ENCODE data around the gene MAP4K2. TPM values are rescaled to one million over a fixed set of nuclear protein-coding genes. Genes with fewer than 3 reads are reported as not detected.

The MAP4K2 gene
- polyA plus RNA-seq, 1 of the 3 experiments (the other 2 are of a cell fraction): 20.0 TPM

- no peak for DNase-seq
- TF ChIP-seq NRF1 (IDR thresholded peaks at IDR 0.05; ENCODE audit: low read depth, low read length) (no peak), IRF3 (IDR thresholded peaks at IDR 0.05; ENCODE audit: low read depth, low read length) (no peak), JUND (IDR thresholded peaks at IDR 0.05) (no peak), RAD21 (IDR thresholded peaks at IDR 0.05; ENCODE audit: low read length) (no peak), RFX5 (IDR thresholded peaks at IDR 0.05; ENCODE audit: low read length) (no peak)
- ChIA-PET POLR2A (no interaction called here), CTCF (interaction anchor here (1.2 to 3.4 kb wide), 3 partner anchors 9 to 15 kb away, joined by 3 to 15 read pairs (median 10); partner anchors contain the start of gene RASGRP2)
- WGBS (ENCODE audit: low lambda C conversion rate): 92% methylated on average over 6 of the region's 7 CpGs
- Histone ChIP-seq H2AFZ (ENCODE audit: low read depth) (no peak overlapping the region), H3K79me2 (ENCODE audit: insufficient read depth) (no peaks in the 10 kb centered on the region), H3K4me2 (no peak overlapping the region), H4K20me1 (ENCODE audit: insufficient read depth) (peaks cover 2% of the 10 kb centered on the region; the same call in 1 of the 2 replicates), H3K36me3 (replicated peaks in 1 of 2; ENCODE audit: control insufficient read depth in 1 of 2, insufficient read depth in 2 of 2, low read length in 1 of 2) (no peaks in the 10 kb centered on the region), H3K4me1 (ENCODE audit: control insufficient read depth in 1 of 2, insufficient read depth in 2 of 2, low read depth in 1 of 2, low read length in 1 of 2) (no peaks in the 10 kb centered on the region; a peak in 1 of 4 replicates), H3K9me2 (no peaks in the 10 kb centered on the region), H3F3A (replicated peaks; ENCODE audit: insufficient read depth) (peaks cover 16% of the 10 kb centered on the region), H3K27ac (ENCODE audit: low read depth in 2 of 2, low read length in 1 of 2) (no peak overlapping the region), H3K9me3 (no peaks in the 10 kb centered on the region), H3K9ac (no peak overlapping the region), H3K4me3 (ENCODE audit: low read depth in 2 of 2, low read length in 1 of 2) (no peak overlapping the region), H3K27me3 (ENCODE audit: insufficient read depth) (no peaks in the 10 kb centered on the region)
Observed at GRCh38 chr11:64753019-64753379, 50.0 kb downstream of the MAP4K2 start.

GRCh38 chr11:64752175-64752970 lies 50.6 kb downstream of the MAP4K2 start:
- Histone ChIP-seq H3K27ac (ENCODE audit: low read depth in 2 of 2, low read length in 1 of 2) (no peak overlapping the region), H3F3A (replicated peaks; ENCODE audit: insufficient read depth) (peaks cover 21% of the 10 kb centered on the region), H3K27me3 (ENCODE audit: insufficient read depth) (no peaks in the 10 kb centered on the region), H2AFZ (ENCODE audit: low read depth) (no peak overlapping the region), H3K79me2 (ENCODE audit: insufficient read depth) (no peaks in the 10 kb centered on the region), H3K9me2 (no peaks in the 10 kb centered on the region), H3K9me3 (no peaks in the 10 kb centered on the region), H3K4me1 (ENCODE audit: control insufficient read depth in 1 of 2, insufficient read depth in 2 of 2, low read depth in 1 of 2, low read length in 1 of 2) (no peaks in the 10 kb centered on the region; a peak in 1 of 4 replicates), H3K36me3 (replicated peaks in 1 of 2; ENCODE audit: control insufficient read depth in 1 of 2, insufficient read depth in 2 of 2, low read length in 1 of 2) (no peaks in the 10 kb centered on the region), H3K4me3 (ENCODE audit: low read depth in 2 of 2, low read length in 1 of 2) (no peak overlapping the region), H3K4me2 (no peak overlapping the region), H4K20me1 (ENCODE audit: insufficient read depth) (peaks cover 2% of the 10 kb centered on the region; the same call in 1 of the 2 replicates), H3K9ac (no peak overlapping the region)
- CTCF ChIA-PET: interaction anchor here (0.9 to 3.4 kb wide), 5 partner anchors 8 to 64 kb away, joined by 3 to 15 read pairs (median 5); partner anchors contain the start of gene RASGRP2
- POLR2A ChIA-PET: no interaction called here
- DNase-seq: no peak
- 87% methylated on average over 14 of the region's 14 CpGs for WGBS (ENCODE audit: low lambda C conversion rate)
- TF ChIP-seq, protein P1, sequence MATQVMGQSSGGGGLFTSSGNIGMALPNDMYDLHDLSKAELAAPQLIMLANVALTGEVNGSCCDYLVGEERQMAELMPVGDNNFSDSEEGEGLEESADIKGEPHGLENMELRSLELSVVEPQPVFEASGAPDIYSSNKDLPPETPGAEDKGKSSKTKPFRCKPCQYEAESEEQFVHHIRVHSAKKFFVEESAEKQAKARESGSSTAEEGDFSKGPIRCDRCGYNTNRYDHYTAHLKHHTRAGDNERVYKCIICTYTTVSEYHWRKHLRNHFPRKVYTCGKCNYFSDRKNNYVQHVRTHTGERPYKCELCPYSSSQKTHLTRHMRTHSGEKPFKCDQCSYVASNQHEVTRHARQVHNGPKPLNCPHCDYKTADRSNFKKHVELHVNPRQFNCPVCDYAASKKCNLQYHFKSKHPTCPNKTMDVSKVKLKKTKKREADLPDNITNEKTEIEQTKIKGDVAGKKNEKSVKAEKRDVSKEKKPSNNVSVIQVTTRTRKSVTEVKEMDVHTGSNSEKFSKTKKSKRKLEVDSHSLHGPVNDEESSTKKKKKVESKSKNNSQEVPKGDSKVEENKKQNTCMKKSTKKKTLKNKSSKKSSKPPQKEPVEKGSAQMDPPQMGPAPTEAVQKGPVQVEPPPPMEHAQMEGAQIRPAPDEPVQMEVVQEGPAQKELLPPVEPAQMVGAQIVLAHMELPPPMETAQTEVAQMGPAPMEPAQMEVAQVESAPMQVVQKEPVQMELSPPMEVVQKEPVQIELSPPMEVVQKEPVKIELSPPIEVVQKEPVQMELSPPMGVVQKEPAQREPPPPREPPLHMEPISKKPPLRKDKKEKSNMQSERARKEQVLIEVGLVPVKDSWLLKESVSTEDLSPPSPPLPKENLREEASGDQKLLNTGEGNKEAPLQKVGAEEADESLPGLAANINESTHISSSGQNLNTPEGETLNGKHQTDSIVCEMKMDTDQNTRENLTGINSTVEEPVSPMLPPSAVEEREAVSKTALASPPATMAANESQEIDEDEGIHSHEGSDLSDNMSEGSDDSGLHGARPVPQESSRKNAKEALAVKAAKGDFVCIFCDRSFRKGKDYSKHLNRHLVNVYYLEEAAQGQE (IDR thresholded peaks at IDR 0.05; ENCODE audit: low read depth, low read length): no peak
- TF ChIP-seq SIN3A (IDR thresholded peaks at IDR 0.05; ENCODE audit: borderline replicate concordance, low read depth, low read length): no peak
- TF ChIP-seq ELF1 (IDR thresholded peaks at IDR 0.05): no peak
- TF ChIP-seq CTCF (IDR thresholded peaks at IDR 0.05): no peak
- no peak for TF ChIP-seq MEF2A (IDR thresholded peaks at IDR 0.05; ENCODE audit: borderline replicate concordance, low read depth)
- no peak for TF ChIP-seq JUND (IDR thresholded peaks at IDR 0.05)
- no peak for TF ChIP-seq NRF1 (IDR thresholded peaks at IDR 0.05; ENCODE audit: low read depth, low read length)
- TF ChIP-seq FOXM1 (IDR thresholded peaks at IDR 0.05; ENCODE audit: low read depth): no peak
- TF ChIP-seq SMC3 (IDR thresholded peaks at IDR 0.05; ENCODE audit: low read depth, low read length): no peak
- no peak for TF ChIP-seq NFIC (IDR thresholded peaks at IDR 0.05; ENCODE audit: borderline replicate concordance)
- TF ChIP-seq TAF1 (IDR thresholded peaks at IDR 0.05; ENCODE audit: borderline replicate concordance, low read depth, low read length): no peak
- no peak for TF ChIP-seq TCF12 (IDR thresholded peaks at IDR 0.05)
- no peak for TF ChIP-seq TEAD4 (IDR thresholded peaks at IDR 0.05; ENCODE audit: borderline replicate concordance, insufficient read depth)
- TF ChIP-seq RFX5 (IDR thresholded peaks at IDR 0.05; ENCODE audit: low read length): no peak
- TF ChIP-seq EP300 (IDR thresholded peaks at IDR 0.05; ENCODE audit: borderline replicate concordance in 1 of 2, low read depth in 1 of 2, low read length in 1 of 2): no peak
- TF ChIP-seq GATA2 (CRISPR knock-in tag; IDR thresholded peaks at IDR 0.05): no peak
- TF ChIP-seq FOSL2 (IDR thresholded peaks at IDR 0.05; ENCODE audit: borderline replicate concordance, low read depth): no peak
- no peak for TF ChIP-seq MXI1 (IDR thresholded peaks at IDR 0.05; ENCODE audit: low read depth, low read length)
- no peak for TF ChIP-seq EZH2phosphoT487 (IDR thresholded peaks at IDR 0.05; ENCODE audit: borderline replicate concordance, low read depth)
